CD4-positive, alpha-beta T cell treated with Interleukin-17A for 1 hour (primary cell): ENCODE data around the gene LINGO4.
"Not testable (repeated sequence)": the region's sequence is repeated elsewhere in the genome, so short reads cannot be mapped to it uniquely, and the experiment has no call there.

ENCODE experiments used
- DNase-seq: peaks from one replicate; pipeline ENCODE4 v3.0.0-alpha.2; 2020

LINGO4 gene

DNA sequence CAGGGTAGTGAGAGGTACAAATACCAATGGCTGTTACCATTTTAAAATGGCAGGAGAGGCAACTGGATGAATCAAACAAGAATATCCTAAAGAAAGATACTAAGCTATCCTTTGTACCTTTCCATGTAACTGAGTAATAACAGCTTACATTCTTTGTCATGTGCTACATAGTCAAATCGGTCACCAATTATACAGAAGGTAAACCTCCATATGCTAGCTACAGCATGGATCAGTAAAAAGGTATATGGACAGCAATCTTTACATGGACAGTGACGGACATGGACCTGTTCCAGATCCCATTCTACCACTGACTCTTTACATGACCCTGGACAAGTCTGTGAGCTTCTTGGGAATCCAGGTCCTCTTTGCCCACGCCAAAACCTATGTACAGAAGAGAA lies 28.6 kb downstream of the LINGO4 start:
- no peak for DNase-seq

DNA sequence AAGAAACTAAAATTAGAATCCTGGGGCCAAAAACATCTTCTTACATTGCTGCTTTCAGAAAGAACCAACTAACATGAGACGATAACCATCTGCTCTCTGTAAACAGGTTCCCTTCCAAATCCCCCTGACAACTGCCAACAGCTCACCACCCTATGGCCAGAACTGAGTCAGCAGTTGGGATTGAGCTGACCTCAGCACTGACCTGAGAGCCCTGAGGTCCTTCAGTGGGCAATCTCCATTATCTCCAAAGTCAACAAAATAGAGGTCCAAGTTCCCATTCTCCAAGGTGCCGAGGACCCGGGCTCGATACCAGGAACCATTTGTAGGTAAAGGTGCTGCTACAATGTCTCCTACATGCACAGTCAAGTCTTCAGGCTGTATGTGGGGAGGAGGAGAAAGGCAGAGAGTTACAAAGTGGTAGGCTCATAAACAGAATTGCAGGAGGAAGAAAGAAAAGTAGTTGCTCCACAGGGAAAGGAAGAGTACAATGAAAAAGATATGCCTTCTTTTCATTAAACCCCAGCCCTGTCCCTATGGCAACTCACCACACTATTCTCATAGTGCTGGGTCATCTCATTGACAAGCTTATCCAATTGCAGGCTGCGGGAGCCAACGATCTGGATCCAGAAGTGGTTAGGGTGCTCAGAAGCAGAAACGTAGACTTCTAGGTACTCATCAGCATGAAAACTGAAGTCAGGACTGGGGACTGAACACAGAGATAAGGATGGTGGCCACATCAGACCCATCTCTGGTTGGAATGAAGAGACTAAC lies 29.1 kb downstream of the LINGO4 start:
- no peak for DNase-seq

DNA sequence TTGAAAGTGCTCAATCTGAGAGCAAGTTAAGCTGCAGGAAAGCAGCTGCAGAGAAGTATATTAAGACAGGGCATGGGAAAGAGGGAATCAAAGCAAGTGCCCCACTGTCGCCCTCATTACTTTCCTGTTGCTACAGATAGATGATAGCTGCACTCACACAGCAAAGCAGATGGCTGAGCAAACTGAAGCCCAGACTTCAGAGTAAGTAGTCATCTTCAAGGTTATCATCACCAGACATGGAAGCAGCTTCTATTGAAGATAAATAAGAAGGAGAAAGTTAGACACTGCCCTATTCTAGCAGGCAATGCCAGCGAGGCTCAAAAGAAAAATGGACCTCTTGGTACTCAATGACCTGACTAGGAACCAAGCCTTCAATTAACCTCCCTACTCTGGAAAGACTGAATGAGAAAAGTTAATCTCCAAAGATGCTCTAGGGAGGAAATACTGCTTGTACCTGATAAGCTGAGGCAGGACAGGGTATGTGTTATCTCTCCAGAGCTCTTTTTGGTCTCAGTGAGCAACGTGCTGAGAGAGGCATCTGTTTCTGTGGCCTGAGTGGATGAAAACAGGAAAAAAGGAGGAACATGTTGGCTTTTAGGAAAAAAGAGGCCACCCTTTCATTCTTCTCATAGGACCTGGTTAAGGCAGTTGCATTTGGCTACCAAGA lies 30.8 kb downstream of the LINGO4 start:
- no peak for DNase-seq

DNA sequence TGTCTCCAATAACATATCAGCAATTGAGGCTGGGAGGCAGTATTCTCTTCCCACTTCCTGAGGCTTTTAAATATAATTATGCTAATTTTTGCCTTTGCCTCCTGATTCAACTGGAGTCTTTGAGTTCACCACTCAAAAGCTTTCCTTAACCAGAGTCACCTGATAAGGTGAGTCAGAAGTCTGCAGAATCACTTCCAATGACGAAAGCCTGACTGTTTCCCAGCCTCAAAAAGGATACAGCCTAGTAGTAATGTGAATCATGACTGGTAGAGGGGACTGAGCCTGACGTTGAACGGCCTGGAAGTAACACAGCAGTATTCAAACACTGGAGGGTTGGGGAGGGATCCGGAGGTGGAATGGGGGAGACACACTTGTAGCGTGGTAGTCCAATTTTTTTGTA lies 31.5 kb downstream of the LINGO4 start:
- DNase-seq: no peak

DNA sequence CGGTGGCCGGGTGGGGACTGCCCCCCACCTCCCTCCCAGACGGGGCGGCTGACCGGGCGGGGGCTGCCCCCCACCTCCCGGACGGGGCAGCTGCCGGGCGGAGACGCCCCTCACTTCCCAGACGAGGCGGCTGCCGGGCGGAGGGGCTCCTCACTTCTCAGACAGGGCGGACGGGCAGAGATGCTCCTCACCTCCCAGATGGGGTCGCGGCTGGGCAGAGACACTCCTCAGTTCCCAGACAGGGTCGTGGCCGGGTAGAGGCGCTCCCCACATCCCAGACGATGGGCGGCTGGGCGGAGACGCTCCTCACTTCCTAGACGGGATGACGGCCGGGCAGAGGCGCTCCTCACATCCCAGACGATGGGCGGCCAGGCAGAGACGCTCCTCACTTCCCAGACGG lies 35.9 kb downstream of the LINGO4 start:
- not testable (repeated sequence) for DNase-seq

DNA sequence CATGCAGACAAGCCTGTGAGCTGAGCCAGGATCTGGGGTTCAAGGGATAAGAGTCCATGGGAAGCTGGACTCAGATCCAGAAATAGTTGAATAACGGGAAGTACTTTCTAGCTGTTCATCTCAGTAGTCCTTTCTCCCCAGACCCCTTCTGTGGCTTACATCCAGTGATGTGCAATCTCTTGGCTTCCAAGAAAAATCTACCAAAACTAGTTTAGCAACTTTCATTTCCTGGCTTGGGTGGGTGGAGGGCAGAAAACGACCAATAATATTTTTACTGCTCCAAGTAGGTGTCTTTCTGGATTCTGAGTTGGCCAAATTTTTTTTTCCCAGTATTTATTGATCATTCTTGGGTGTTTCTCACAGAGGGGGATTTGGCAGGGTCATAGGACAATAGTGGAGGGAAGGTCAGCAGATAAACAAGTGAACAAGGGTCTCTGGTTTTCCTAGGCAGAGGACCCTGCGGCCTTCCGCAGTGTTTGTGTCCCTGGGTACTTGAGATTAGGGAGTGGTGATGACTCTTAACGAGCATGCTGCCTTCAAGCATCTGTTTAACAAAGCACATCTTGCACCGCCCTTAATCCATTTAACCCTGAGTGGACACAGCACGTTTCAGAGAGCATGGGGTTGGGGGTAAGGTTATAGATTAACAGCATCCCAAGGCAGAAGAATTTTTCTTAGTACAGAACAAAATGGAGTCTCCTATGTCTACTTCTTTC lies 36.7 kb downstream of the LINGO4 start:
- DNase-seq: not testable (repeated sequence)

DNA sequence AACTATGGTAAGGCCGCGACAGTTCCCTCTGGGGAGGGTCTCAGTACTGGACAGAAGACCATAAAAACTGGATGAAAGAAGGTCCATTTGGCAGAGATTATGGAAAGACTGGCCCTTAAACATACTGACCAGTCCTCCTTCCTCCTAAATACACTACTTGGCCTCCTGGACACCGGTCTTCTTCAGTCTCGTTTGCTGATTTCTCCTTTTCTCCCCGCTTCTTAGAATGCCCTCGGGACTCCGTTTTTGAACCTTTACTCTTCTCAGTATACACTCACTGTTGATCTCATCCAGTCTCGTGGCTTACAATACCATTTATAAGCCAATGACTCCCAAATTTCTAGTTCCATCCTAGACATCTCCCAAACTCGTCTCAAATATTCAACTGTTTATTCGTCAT lies 41.2 kb downstream of the LINGO4 start:
- DNase-seq: no peak

DNA sequence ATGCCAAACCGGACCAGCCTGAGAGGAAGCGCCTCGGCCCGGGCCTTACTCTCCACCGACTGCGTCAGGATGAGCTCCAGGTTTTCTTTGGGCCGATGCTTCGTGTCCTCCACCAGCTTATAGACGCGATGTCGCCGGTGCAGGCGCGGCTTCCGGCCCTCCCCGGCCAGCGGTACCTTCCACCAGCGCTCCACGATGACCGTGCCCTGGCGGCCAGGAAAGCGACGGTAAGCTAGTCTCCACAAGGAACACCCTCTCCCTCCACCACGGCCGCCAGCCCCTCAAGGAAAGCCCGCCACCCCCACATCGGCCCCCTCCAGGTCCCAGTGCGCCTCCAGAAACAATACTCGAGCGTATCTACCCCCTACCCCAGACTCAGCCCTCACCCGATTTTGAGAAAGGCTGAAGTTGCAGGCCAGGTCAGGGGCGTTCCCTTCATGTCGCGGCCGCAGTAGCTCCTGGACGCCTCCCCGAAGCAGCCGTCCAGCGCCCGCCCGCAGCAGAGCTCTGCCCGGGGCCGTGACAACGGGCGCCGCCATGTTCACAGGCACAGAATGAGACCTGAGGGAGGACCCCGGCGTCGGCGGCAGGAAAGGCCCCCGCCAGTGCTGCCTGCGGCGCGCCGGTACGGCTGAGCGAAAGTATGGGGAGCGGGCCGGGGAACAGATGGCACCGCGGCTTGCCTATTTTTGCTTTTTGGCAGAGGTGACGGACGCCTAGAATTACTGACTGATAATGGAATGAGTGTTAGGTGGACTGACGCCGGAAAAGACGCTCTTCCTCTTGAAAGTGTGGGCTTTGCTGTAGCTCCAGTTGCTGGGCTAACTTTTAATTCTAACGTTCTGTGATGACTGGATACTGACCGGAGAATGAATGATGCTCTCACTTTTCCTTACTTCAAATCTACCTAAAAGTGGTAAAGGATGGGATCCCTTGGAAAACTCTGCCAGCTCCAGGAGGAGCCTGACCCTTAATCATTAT lies 42.0 kb downstream of the LINGO4 start, which contains the start of gene MRPL9:
TSS of gene MRPL9 (minus strand) at position 556 of the 981 bp plus-strand sequence. CDS start at position 539, 17 bp downstream.
- peak; percentile 87 for DNase-seq

DNA sequence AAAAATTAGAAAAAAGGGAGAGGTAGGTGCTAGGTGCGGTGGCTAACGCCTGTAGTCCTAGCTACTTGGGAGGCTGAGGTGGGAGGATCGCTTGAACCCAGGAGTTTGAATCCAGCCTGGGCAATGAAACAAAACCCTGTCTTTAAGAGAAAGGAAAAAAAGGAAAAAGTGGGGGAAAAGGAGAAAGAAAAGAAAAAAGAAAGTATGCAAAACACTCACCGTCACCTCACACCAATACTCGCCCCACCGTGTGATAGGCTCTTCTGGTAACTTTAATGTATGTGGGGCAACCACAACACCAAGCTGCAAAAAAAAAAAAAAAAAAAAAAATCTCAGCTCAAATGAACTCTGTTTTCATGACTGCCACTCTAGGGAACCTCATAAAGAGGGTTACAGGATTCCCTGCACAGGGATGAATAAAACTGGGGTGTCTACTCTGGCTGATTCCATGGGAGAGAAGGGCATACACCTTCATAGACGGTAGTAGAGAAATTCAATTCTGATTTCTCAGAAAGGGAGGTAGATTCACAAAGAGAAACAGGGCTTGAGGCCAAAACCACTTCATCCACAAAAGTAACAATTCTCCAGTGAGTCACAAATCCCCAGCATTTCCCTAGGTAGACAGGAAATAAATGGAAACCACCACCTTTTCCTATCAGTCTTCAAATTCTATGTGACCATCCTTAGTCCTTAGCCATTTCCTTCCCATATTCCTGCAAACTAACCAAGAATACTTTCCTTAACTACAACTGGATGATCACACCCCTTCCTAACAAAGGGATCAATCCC lies 44.4 kb downstream of the LINGO4 start:
- no peak for DNase-seq

DNA sequence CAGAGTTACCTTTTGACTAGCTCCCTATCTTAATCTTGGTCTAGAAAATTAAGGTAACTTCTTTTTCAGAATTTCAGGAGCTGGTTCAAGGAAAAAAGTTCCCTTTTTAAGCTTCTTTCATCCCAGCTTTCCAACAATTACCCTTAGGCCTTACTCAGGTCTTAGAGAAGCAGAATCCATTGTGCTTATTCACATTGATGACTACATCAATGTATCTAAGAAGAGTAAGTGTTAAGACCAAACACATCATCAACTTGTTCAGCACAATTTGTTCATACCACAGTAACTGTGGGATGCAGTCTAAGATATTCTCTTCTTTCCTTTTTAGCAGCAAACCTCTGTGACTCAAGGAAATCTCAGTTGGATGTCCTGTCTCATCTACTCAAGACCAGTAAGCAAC lies 46.0 kb downstream of the LINGO4 start:
- no peak for DNase-seq

DNA sequence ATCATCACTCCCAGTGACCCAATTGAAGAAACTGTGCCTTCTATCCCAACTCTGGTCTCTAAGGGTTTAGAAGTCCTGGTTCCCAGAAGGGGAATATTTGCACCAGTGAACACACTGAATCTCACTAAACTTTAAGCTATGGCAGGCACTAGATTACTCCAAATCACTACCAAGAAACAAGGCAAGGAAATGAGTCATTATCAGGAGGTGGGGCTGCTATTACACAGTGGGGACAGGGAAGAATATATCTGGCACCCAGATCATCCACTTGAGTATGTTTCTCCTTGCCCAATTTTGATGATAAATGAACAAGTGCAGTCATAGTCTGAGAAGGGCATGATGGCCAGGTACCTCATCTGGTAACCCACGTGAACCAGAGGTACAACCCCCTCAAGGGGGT lies 48.9 kb downstream of the LINGO4 start:
- DNase-seq: no peak
